ENCODE results near the gene MFN1.
A peak's percentile ranks its signal among the peaks of the same experiment; 100 is the strongest.
"Not testable (repeated sequence)": the region's sequence is repeated elsewhere in the genome, so short reads cannot be mapped to it uniquely, and the experiment has no call there.

Gene MFN1

GRCh38 chr3:179347345-179348194 is at the start of gene MFN1:
Gene MFN1, plus strand, starts transcription at chr3:179347709. Its CDS starts 1,143 bp downstream, at chr3:179348852.
- DNase-seq (ENCODE audit: low read depth): peak; percentile 82

- DNase-seq (ENCODE audit: low read depth): no peak
Observed at GRCh38 chr3:179297971-179298725, 49.4 kb upstream of the MFN1 start.

DNA sequence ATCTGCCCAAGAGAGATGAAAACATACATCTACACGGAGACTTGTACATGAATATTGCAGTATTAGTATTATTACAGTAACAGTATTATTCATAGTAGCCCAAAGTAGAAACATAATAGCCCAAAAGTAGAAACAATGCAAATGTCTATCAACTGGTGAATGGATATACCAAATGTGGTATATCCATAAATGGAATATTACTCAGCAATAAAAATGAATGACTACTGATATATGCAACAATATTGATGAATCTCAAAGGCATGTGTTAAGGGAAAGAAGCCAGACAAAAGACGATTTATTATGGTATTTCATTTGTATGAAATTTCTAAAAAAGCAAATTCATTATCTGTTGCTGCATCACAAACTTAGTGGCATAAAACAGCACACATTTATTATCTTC is 48.2 kb upstream of the MFN1 start:
- no peak for DNase-seq (ENCODE audit: low read depth)

- no peak for DNase-seq (ENCODE audit: low read depth)
Observed at GRCh38 chr3:179299999-179300613, 47.4 kb upstream of the MFN1 start.

- no peak for DNase-seq (ENCODE audit: low read depth)
Observed at GRCh38 chr3:179301645-179302044, 45.9 kb upstream of the MFN1 start.

DNA sequence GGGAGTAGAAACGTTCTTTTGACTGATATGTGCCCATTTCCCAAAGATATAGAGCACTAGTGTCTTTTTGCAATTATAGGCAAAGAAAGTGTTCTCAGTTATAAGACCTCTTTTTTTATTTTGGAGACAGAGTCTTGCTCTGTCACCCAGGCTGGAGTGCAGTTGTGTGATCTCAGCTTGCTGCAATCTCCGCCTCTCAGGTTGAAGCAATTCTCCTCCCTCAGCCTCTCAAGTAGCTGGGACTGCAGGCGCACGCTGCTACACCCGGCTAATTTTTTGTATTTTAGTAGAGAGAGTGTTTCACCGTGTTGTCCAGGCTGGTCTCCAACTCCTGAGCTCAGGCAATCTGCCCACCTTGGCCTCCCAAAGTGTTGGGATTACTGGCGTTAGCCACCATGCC is 45.4 kb upstream of the MFN1 start:
- DNase-seq (ENCODE audit: low read depth): no peak

- no peak for DNase-seq (ENCODE audit: low read depth)
Observed at GRCh38 chr3:179304605-179305004, 42.9 kb upstream of the MFN1 start.

DNA sequence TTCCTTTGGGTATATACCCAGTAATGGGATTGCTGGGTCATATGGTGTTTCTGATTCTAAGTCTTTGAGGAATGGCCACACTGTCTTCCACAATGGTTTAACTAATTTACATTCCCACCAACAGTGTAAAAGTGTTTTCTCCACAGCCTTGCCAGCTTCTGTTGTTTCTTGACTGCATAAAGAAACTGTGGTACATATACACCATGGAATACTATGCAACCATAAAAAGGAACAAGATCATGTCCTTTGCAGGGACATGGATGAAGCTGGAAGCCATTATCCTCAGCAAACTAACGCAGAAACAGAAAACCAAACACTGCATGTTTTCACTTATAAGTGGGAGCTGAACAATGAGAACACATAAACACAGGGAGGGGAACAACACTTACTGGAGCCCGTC is 40.1 kb upstream of the MFN1 start:
- DNase-seq (ENCODE audit: low read depth): not testable (repeated sequence)

- no peak for DNase-seq (ENCODE audit: low read depth)
Observed at GRCh38 chr3:179308001-179308400, 39.5 kb upstream of the MFN1 start.

DNA sequence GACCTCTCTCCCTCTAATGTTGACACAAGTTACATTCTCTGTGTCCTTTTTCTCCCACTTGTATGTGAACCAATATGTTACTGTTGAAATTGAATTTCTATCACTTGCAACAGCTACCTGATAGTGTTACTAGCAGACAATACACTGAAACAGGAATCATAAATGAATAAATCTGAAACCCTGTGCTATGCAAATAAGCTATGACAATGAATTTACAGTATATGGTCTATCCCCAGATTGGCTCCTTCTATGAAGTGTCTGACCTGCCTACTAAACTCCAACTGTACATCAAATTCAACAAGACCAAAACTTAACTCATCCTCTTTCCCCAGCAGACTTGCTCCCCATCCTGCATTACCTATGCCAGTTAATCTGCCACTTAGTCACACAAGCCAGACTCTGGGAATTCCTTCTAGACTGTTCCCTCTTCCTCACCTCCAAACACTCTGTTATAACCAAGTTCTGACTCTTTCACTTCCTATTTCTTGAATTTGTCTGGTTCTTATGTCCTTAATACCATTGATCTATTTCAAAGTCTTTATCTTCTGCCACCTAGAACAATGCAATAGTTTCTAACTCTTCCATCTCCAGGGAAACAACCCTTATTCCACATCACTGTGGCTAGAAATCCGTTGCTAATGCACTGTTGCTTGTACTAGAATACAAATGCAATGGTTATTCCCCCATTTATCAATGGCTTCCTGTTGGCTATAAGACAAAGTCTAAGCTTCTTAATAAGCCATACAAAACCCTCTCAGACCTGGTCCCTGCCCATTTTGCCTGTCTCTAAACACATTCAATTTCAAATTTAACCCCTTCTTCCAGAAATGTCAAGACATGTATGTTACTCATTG is 38.1 kb upstream of the MFN1 start:
- DNase-seq (ENCODE audit: low read depth): no peak

DNA sequence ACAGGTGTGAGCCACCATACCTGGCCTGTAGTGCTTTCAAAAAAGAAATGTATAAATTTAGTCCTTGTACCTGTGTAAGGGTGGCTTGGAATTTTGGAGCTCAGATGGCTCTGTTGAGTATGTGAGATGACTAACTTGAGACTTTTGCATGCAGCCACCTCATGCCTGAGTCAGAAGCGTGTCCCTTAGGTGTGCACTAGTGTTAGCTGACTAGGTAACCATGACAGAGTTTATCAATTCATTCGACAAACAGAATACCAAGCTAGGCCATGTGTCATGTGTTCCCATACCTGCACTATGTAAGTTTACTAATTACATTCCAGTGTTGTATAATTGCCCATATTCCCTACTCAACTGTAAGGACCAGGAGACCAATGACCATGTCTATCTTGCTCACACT is 28.6 kb upstream of the MFN1 start:
- DNase-seq (ENCODE audit: low read depth): no peak

DNA sequence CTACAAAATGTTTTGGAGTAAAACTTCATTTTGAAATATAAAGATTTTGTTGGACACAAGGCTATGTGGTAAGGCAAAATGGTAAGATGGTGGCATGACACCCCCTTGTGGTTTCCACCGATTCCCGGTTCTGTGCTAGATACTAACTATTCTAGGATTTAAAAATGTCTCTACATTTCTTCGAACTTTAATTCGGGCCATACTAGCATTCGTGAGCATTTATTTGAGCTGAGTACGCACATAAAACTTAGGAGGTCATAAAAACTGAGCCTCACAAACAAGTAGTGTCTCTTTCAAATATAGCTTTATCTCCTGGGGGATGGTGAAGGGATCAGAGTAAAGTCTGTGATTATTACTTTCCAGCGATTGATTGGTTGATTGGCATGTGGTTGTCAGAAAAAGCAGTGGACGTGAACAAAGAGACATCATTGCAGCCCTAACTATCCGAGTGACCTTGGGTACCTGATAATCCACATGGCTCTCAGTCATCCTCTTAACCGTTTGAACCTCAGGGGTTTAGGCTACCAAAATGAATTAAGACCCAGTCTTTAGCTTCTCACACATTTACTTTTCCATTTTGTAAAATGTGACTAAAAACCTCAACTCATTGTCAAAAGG is 25.7 kb upstream of the MFN1 start:
- DNase-seq (ENCODE audit: low read depth): no peak

DNA sequence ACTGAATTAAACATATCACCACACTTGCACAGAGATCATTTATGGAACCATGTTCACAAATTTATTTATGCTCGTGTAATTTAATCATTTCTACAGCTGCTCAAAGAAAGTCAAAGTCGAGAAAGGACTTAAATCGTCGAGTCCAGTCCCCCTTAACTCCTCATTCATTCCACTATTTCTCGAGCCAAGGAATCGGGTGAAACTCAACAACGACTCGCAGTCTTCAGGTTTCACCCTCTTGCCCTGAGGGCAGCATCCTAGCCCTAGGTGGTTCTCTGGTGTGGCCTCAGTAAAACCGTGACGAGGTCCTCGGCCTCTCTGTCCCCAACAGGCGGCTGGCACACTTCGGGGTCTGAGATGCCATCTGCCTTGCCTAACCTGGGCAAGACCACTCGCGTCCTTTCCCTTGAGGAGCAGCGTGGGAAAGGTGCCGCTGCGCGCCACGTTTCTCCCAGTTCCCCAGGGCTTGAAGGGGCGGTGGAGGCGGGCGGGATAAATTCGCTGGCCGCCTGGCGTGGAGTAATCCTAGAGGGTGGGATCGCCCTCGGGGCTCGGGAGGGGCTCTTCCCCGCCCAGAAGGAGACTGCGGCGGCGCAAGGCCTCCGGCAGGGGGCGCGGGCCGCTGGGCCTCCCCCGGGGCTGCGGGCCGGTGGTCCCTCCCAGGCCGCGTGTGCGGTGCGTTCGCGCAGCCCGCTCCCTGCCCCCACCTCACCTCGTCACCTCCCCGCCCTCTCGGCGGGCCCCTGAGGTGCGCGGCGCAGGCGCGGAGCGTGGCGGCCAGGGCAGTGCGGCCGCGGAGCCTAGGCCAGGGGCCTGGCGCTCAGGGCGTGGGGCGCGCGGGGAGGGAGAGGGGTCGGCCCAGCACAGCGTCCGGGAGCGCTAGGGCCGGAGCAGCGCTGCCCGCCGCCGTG is 25.0 kb upstream of the MFN1 start, which contains the start of gene ZNF639:
ZNF639 (plus strand) TSS at position 746 of the 911 bp plus-strand sequence. CDS start 5,263 bp downstream, outside the sequence.
- peak; percentile 69 for DNase-seq (ENCODE audit: low read depth)

DNA sequence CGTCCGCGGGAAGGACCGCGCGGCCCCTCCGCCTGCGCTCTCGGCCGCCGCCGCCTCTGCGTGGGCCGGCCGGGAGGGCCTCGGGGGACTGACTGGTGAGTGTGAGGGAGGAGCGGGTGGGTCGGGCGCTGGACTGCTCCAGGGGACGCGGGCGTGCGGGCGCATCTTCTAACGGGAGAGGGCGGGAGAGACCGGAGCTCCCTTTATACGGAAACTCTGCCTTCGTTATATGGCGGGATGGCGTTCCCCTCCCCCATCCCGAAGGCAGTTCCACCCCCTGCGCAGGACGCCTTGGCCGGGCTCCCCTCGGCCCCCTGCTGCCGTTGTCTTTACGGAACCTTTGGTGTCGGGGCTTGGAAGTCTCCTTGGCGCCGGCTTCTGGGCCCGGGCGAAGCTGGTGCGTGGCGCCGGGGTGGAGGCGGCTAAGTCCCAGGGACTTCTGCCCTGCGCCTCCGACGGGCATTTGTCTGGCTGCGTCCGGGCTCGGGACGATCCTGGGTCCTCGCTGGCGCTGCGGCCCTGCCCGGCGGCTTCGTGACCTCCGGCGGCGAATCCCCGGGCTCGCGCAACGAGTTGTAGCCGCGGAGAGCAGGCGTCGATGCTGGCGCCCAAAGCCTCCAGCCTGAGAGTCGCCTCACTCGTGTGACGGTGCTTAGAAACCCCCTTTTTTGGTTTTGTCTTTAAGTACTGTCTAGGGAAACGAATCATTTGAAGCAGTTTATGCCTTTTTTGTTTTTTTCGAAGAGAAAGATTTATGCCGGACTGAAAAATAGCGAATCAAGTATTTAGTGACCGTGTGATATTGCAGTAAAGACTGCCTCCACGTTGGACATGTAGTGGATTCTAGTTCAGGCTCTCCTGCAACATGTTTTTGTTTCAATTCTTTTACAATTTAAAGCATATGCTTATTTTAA is 24.1 kb upstream of the MFN1 start:
- DNase-seq (ENCODE audit: low read depth): peak; percentile 19

DNA sequence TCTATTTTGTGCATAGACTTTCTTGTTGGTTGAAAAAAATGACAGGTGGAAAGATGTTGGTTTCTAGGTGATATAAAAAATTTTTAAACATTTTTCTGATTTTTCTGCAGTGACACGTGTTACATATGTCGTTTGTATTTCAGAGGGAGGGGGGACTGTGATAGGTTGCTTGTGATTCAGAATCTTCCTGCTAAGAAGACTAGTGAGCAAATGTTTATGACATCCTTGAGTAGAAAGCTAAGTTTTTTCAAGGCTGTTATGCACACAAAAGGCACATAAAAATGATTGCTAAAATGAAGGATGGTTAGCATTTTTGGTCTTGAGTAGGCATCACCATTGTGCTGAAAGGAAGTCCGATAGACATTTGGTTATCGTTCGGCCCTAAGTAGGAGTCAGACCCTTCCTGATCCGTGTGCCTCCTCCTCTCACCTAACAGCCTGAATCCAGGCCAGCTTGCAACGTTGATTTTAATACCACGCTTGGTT is 23.2 kb upstream of the MFN1 start:
- DNase-seq (ENCODE audit: low read depth): no peak

- DNase-seq (ENCODE audit: low read depth): no peak
Observed at GRCh38 chr3:179330438-179330837, 17.1 kb upstream of the MFN1 start.

DNA sequence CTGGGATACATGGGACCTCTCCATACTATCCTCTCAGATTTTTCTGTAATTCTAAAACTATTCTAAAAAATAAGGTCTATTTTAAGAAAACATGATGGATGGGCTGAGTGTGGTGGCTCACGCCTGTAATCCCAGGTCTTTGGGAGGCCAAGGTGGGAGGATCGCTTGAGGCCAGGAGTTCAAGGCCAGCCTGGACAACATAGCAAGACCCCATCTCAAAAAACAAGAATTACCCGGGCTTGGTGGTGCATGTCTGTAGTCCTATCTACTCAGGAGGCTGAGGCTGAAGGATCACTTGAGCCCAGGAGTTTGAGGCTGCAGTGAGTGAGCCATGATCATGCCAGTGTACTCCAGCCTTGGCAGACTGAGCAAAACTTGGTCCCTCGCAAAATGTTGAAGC is 15.3 kb upstream of the MFN1 start:
- DNase-seq (ENCODE audit: low read depth): no peak

DNA sequence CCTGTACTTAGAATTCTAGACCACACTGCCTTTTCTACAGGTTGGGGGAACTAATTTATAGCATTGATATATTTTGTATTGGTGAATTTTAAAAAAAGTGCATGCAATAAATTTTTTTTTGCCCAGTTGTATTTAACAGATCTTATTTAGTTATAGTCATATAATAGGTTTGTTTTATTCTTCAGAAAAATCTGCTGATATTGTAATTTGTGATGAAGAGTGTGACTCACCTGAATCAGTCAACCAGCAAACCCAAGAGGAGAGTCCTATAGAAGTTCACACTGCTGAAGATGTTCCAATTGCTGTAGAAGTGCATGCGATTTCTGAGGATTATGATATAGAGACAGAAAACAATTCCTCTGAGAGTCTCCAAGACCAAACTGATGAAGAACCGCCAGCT is 14.4 kb upstream of the MFN1 start:
- no peak for DNase-seq (ENCODE audit: low read depth)

DNA sequence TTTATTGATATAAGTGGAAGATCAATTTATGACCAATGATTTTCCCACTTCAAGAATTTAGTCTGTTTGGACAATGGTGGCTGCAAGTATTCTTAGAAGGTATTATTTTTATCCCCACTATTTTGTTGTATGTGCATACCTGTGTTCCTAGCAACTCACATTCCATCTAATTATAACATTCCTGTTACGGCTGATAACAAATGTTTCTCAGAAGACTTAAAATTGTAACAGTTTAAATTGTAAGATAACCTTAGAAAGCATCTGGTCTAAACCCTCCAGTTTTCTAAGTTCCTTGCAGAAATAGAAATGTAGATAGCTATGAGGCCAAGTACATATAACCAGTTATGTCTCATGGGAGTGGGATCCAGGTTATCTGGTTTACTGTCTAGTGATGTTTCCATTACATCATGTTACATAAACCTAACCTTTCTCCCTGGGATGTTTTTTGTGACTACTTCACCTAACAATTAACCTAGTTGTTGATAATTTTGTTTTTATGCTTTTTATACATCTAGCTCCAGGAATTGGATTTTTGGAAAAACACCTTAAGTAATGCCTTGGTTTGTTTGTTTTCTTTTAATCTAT is 11.1 kb upstream of the MFN1 start:
- DNase-seq (ENCODE audit: low read depth): no peak
